ENCODE measurements around the gene DNAJB1. TPM values are rescaled to one million over a fixed set of nuclear protein-coding genes. Genes with fewer than 3 reads are reported as not detected.
A peak's percentile ranks its signal among the peaks of the same experiment; 100 is the strongest.

DNAJB1 gene
- total and polyA plus RNA-seq, 7 donors, result 44.6 to 118 (median 69.3) TPM

DNA sequence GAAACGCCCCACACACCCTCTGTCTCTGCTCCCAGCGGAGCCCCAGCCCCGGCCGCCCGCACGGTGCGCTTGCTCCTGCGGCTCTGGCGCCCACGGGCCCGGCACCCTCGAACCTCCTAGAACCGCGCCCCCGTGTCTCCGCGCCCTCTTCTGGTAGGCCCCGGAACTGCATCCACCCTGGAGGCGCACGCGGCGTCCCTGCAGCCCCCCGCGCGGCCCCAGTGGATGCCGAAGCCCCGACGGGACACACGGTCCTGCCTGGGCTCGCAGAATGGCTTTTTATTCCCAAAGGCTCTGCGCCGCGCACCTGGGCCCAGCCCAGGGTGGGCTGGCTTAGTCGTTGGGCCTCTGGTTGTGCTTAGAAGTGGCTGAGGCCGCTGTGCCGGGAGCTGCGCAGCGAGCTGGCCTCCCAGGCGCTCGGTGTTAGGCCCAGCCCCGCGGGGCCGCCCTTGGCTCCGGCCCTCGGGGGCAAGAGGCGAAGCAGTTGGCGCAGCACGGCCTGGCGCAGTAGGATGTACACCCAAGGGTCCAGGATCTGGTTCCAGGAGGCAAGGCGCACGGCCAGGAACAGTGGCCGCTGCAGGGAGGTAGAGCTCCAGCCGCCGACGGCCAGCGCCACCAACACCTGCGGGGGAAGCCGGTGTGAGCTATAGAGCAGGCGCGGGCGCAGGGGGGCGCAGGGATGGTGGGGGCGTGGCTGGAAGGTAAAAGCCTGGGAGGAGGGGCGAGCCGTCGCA is 45.8 kb downstream of the DNAJB1 start:
- DNase-seq, result no peak
- Histone ChIP-seq H3K27ac (no peak overlapping the region), H3K9me3 (no peaks in the 10 kb centered on the region), H3K36me3 (peaks cover 18 to 47% (median 32%) of the 10 kb centered on the region in 4 donors), H3K27me3 (peaks cover 18 to 39% (median 33%) of the 10 kb centered on the region in 3 donors), H3K4me1 (peaks cover 0 to 49% (median 41%) of the 10 kb centered on the region in 4 donors), H3K4me3 (peak overlapping the region in 2 of 4 donors; percentile 7 to 32)
- TF ChIP-seq POLR2AphosphoS5 (IDR thresholded peaks at IDR 0.05), result peak in 3 of 4 donors; percentile 23 to 46 (median 27)
- no peak for TF ChIP-seq POLR2A (IDR thresholded peaks at IDR 0.05)
- peak; percentile 83 to 99 (median 94) for TF ChIP-seq CTCF (IDR thresholded peaks at IDR 0.05)
- no peak for TF ChIP-seq EP300 (IDR thresholded peaks at IDR 0.05)
- 3 to 5% methylated on average over 66 of the region's 66 CpGs for WGBS, 2 donors
- intact Hi-C loops (cut with DNase I), result loop anchor here (2.0 kb wide), 1 partner anchor 40 kb away; the partner anchor contains the start of gene PKN1

DNA sequence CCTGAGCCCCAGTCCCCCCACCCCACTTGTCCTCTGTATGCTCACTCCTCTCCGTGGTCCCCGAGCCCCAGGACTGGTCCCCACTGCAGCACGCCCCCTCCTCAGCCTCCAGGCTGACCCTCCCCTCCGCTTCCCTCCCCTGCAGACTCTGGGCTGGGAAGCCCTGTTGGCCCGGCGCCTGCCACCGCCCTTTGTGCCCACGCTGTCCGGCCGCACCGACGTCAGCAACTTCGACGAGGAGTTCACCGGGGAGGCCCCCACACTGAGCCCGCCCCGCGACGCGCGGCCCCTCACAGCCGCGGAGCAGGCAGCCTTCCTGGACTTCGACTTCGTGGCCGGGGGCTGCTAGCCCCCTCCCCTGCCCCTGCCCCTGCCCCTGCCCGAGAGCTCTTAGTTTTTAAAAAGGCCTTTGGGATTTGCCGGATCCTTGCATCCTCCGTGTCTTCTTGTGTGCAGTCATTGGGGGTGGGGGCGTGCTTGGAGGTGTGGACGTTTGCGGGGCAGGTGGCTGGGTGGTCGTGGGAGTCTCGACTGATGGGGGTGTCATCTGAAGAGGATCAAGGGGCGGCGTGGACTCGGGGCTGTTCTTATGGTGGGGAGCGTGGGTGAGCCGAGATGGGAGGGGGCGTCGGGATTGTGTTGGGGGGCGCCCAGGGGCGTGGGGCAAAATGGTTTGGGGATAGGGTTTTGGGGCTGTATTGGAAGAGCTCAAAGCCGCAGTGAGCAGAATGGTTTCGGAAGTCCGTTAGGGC is 46.6 kb downstream of the DNAJB1 start:
- intact Hi-C loops (cut with DNase I), result loop anchor here (2.0 kb wide), 1 partner anchor 39 kb away; the partner anchor contains the start of gene PKN1
- Histone ChIP-seq H3K9me3 (no peaks in the 10 kb centered on the region), H3K27ac (no peak overlapping the region), H3K27me3 (peaks cover 18 to 37% (median 33%) of the 10 kb centered on the region in 3 donors), H3K36me3 (peaks cover 18 to 51% (median 37%) of the 10 kb centered on the region in 4 donors), H3K4me3 (peak overlapping the region in 2 of 4 donors; percentile 7 to 32), H3K4me1 (peaks cover 0 to 41% (median 35%) of the 10 kb centered on the region in 4 donors)
- WGBS, 2 donors, result 70 to 81% methylated on average over 46 of the region's 46 CpGs
- no peak for DNase-seq
- no peak for TF ChIP-seq POLR2AphosphoS5 (IDR thresholded peaks at IDR 0.05)
- no peak for TF ChIP-seq CTCF (IDR thresholded peaks at IDR 0.05)
- TF ChIP-seq POLR2A (IDR thresholded peaks at IDR 0.05), result no peak
- no peak for TF ChIP-seq EP300 (IDR thresholded peaks at IDR 0.05)

- intact Hi-C loops (cut with DNase I), result no loop called here
- peaks cover 26 to 64% (median 48%) of the 10 kb centered on the region in 4 donors for H3K36me3 ChIP-seq
Observed at GRCh38 chr19:14470031-14470876, 47.9 kb downstream of the DNAJB1 start.

More at GRCh38 chr19:14470031-14470876, 47.9 kb downstream of the DNAJB1 start:
- TF ChIP-seq POLR2AphosphoS5 (IDR thresholded peaks at IDR 0.05) (no peak), CTCF (IDR thresholded peaks at IDR 0.05) (no peak), POLR2A (IDR thresholded peaks at IDR 0.05) (no peak), EP300 (IDR thresholded peaks at IDR 0.05) (no peak)
- Histone ChIP-seq H3K4me3 (no peak overlapping the region), H3K27me3 (peaks cover 16 to 30% (median 30%) of the 10 kb centered on the region in 3 donors), H3K4me1 (peaks cover 0 to 33% (median 30%) of the 10 kb centered on the region in 4 donors), H3K9me3 (no peaks in the 10 kb centered on the region), H3K27ac (no peak overlapping the region)
- WGBS, 2 donors, result 91 to 92% methylated on average over 32 of the region's 32 CpGs
- DNase-seq, result no peak
